GM23338 (cell line): ENCODE data around the gene ZNF76. TPM values are rescaled to one million over a fixed set of nuclear protein-coding genes. Genes with fewer than 3 reads are reported as not detected.

Experiments
- ATAC-seq: fragments of 200-7000 bp; cut with Tn5 transposase; 3 replicates; pipeline ENCODE4 v1.9.1; 2020
- DNase-seq: peaks from one replicate; pipeline ENCODE4 v3.0.0-alpha.2; 2015; ENCODE audit warnings: low spot score
- H2AFZ ChIP-seq: fragments of 200-600 bp; sonication (generic); 2 replicates; pipeline ENCODE4 v1.8.0; 2016; ENCODE audit warnings: antibody characterized with exemption, mild to moderate bottlenecking, moderate library complexity
- H3F3A ChIP-seq: fragments of 200-600 bp; sonication (generic); replicated peaks from 2 replicates; pipeline ENCODE4 v1.8.0; 2017; ENCODE audit warnings: antibody characterized with exemption, mixed run types, low read depth
- H3K27ac ChIP-seq: fragments of 200-600 bp; sonication (generic); 2 replicates; pipeline ENCODE4 v1.6.1; 2016; ENCODE audit warnings: low read depth
- H3K27me3 ChIP-seq: fragments of 200-600 bp; sonication (generic); 2 replicates; pipeline ENCODE4 v1.8.0; 2016; ENCODE audit warnings: mild to moderate bottlenecking, mixed run types, moderate library complexity; ENCODE audit not compliant: insufficient read depth
- H3K36me3 ChIP-seq: fragments of 200-600 bp; sonication (generic); 2 replicates; pipeline ENCODE4 v1.8.0; 2016; ENCODE audit warnings: mild to moderate bottlenecking; ENCODE audit not compliant: insufficient read depth
- H3K4me1 ChIP-seq: fragments of 200-600 bp; sonication (generic); 2 replicates; pipeline ENCODE4 v1.8.0; 2016; ENCODE audit warnings: mild to moderate bottlenecking, moderate library complexity; ENCODE audit not compliant: insufficient read depth
- H3K4me2 ChIP-seq: fragments of 200-600 bp; sonication (generic); 2 replicates; pipeline ENCODE4 v1.7.1; 2017; ENCODE audit warnings: mixed run types
- H3K4me3 ChIP-seq: fragments of 200-600 bp; sonication (generic); 2 replicates; pipeline ENCODE4 v1.6.1; 2016; ENCODE audit warnings: mixed run types
- H3K79me2 ChIP-seq: fragments of 200-600 bp; sonication (generic); replicated peaks from 2 replicates; pipeline ENCODE4 v1.8.0; 2017; ENCODE audit warnings: mild to moderate bottlenecking; ENCODE audit not compliant: insufficient read depth
- H3K9me2 ChIP-seq: fragments of 200-600 bp; sonication (generic); 2 replicates; pipeline ENCODE4 v1.8.0; 2017; ENCODE audit not compliant: insufficient read depth
- H4K20me1 ChIP-seq: fragments of 200-600 bp; sonication (generic); replicated peaks from 2 replicates; pipeline ENCODE4 v1.8.0; 2017; ENCODE audit warnings: mild to moderate bottlenecking; ENCODE audit not compliant: insufficient read depth
- H3K27ac Mint-ChIP-seq: 2 replicates; pipeline ENCODE4 v1.8.0; 2020; ENCODE audit warnings: inconsistent platforms, mild to moderate bottlenecking, moderate library complexity, mixed read lengths
- H3K27me3 Mint-ChIP-seq: 3 replicates; pipeline ENCODE4 v1.8.0; 2022; ENCODE audit warnings: low read depth, mild to moderate bottlenecking, moderate library complexity, mixed read lengths, inconsistent platforms; ENCODE audit not compliant: insufficient read depth, poor library complexity
- H3K36me3 Mint-ChIP-seq: 3 replicates; pipeline ENCODE4 v1.8.0; 2021; ENCODE audit warnings: low read depth, mild to moderate bottlenecking, inconsistent platforms, moderate library complexity, mixed read lengths
- H3K4me1 Mint-ChIP-seq: 3 replicates; pipeline ENCODE4 v1.8.0; 2020; ENCODE audit warnings: mild to moderate bottlenecking, inconsistent platforms, mixed read lengths
- H3K4me3 Mint-ChIP-seq: 3 replicates; pipeline ENCODE4 v1.8.0; 2021; ENCODE audit warnings: moderate library complexity, mild to moderate bottlenecking, inconsistent platforms, mixed read lengths
- H3K9me3 Mint-ChIP-seq: 3 replicates; pipeline ENCODE4 v1.8.0; 2020; ENCODE audit warnings: moderate library complexity, mild to moderate bottlenecking, inconsistent platforms, mixed read lengths
- EZH2 ChIP-seq: fragments of 200-600 bp; sonication (generic); IDR thresholded peaks from one replicate; pipeline ENCODE4 v1.8.0; 2017; ENCODE audit warnings: antibody characterized with exemption, mild to moderate bottlenecking, low read depth; ENCODE audit not compliant: unreplicated experiment
- EZH2phosphoT487 ChIP-seq: fragments of 200-600 bp; sonication (generic); IDR thresholded peaks from one replicate; pipeline ENCODE4 v1.8.1; 2018; ENCODE audit warnings: antibody characterized with exemption; ENCODE audit not compliant: unreplicated experiment
- JUNB ChIP-seq: IDR thresholded peaks from one replicate; pipeline ENCODE4 v1.6.1; 2016; ENCODE audit warnings: antibody characterized with exemption; ENCODE audit not compliant: unreplicated experiment
- NANOG ChIP-seq: IDR thresholded peaks from 2 replicates; pipeline ENCODE4 v1.6.1; 2016; ENCODE audit warnings: antibody characterized with exemption, borderline replicate concordance
- POLR2AphosphoS5 ChIP-seq: IDR thresholded peaks from 2 replicates; pipeline ENCODE4 v1.6.1; 2016; ENCODE audit warnings: antibody characterized with exemption, low read depth
- STAT1 ChIP-seq: IDR thresholded peaks from one replicate; pipeline ENCODE4 v1.6.1; 2016; ENCODE audit warnings: antibody characterized with exemption; ENCODE audit not compliant: unreplicated experiment
- ZNF114 ChIP-seq: fragments of 250-450 bp; sonication (Bioruptor Pico); IDR thresholded peaks from 2 replicates; pipeline ENCODE4 v1.5.0; 2020; ENCODE audit warnings: mild to moderate bottlenecking, moderate library complexity
- ZNF331 ChIP-seq: fragments of 250-450 bp; sonication (Bioruptor Pico); IDR thresholded peaks from 2 replicates; pipeline ENCODE4 v1.5.0; 2020; ENCODE audit warnings: low read depth, mild to moderate bottlenecking, moderate library complexity
- polyA plus RNA-seq: library from polyadenylated mRNA; unstranded; fragments of >200 nt; fragmentation: Nextera tagmentation; extraction: Ambion mirVana; gene quantifications from 2 replicates; pipeline ENCODE4 v1.2.1, GENCODE V29; 2016
- total RNA-seq: library from RNA; depleted of rRNA; stranded (reverse); fragments of >200 nt; shearing (Covaris generic); gene quantifications from 2 replicates; pipeline ENCODE4 v1.2.3, GENCODE V29; 2014
- TF ChIP-seq, protein P1 (sequence below): fragments of 250-450 bp; sonication (Bioruptor Pico); IDR thresholded peaks from 2 replicates; pipeline ENCODE4 v1.5.0; 2020; ENCODE audit warnings: mild to moderate bottlenecking, moderate library complexity
- TF ChIP-seq, protein P2 (sequence below): IDR thresholded peaks from 2 replicates; pipeline ENCODE4 v1.6.1; 2016; ENCODE audit warnings: antibody characterized with exemption

Gene ZNF76
- total and polyA plus RNA-seq, 2 experiments from 2014 or later: 12.5 to 18.8 TPM

DNA sequence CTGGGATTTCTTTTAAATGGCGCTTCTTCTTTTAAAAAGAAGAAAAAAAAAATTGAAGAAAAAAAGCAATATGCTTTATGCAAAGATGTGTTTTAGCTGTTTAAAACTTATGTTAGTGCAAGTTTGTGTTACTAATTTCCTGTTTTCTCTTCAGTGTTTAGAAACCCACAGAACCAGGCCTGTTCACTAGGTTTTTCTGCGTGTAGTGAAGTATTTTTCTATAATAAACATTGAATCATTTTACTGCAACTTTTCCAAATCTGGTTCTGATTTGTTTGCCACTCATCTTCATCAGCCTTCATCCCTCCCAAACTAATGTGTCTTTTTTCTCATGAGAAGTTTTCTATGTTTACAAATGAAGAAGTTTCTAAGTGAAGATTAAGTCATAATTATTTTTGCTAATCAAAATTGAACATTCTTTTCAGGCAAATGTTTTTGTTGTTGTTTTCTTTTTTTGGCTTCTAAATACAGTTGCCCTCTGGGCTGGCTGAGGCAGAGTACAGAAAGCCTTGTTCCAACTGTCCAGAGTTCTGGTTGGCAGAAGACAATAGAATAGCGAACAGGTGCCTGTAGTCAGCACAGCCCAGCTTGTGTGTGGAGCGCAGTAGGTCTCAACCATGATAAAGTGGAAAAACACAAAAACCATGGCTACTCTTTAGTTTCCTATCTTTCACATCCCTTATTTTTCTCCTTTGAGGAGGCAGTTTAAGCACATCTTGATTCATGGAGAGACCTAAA is 14.5 kb downstream of the ZNF76 start:
- Histone ChIP-seq H3K27me3 (no peaks in the 10 kb centered on the region), H3K27ac (no peak overlapping the region)
- DNase-seq: no peak

DNA sequence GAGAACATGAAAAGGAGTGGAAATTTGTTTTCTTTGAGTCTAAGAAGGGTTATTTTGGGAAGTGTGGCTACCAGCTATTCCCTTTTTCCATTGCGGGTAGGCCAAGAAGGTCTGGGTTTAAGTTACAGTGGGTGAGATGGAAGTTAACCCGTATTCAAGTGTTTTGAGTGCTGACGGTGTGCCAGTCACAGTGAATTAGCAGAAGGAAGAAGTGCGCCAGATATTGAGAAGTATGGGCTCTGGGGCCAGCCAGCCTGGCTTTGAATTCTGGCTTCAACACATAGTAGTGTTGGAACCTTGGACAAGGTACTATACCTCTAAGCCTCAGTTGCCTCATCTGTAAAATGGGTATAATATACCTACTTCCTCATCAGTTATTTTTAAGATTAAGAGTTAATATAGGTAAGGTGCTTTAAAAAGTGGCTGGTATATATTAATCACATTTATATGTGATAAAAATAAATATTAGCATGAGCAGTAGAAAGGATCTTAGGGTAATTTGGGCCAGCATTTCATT is 16.3 kb downstream of the ZNF76 start:
- Mint-ChIP-seq H3K4me1 (no peaks in the 10 kb centered on the region), H3K27ac (no peak overlapping the region), H3K27me3 (peaks cover 4% of the 10 kb centered on the region), H3K9me3 (no peaks in the 10 kb centered on the region), H3K4me3 (no peak overlapping the region), H3K36me3 (no peaks in the 10 kb centered on the region)
- H3F3A ChIP-seq: no peaks in the 10 kb centered on the region
- no peaks in the 10 kb centered on the region for H3K27me3 ChIP-seq
- H2AFZ ChIP-seq: no peak overlapping the region
- ATAC-seq (no peak), DNase-seq (no peak)
- no peak overlapping the region for H3K27ac ChIP-seq
- no peaks in the 10 kb centered on the region for H3K4me1 ChIP-seq
- no peaks in the 10 kb centered on the region for H3K36me3 ChIP-seq
- no peaks in the 10 kb centered on the region for H3K9me2 ChIP-seq
- no peak overlapping the region for H3K4me2 ChIP-seq
- H3K4me3 ChIP-seq: no peak overlapping the region
- H4K20me1 ChIP-seq: peaks cover 6% of the 10 kb centered on the region
- H3K79me2 ChIP-seq: no peaks in the 10 kb centered on the region
- TF ChIP-seq JUNB (no peak), EZH2 (no peak), NANOG (no peak), EZH2phosphoT487 (no peak), ZNF114 (CRISPR knock-in tag) (no peak), POLR2AphosphoS5 (no peak), STAT1 (no peak), ZNF331 (CRISPR knock-in tag) (no peak)
- TF ChIP-seq, protein P1, sequence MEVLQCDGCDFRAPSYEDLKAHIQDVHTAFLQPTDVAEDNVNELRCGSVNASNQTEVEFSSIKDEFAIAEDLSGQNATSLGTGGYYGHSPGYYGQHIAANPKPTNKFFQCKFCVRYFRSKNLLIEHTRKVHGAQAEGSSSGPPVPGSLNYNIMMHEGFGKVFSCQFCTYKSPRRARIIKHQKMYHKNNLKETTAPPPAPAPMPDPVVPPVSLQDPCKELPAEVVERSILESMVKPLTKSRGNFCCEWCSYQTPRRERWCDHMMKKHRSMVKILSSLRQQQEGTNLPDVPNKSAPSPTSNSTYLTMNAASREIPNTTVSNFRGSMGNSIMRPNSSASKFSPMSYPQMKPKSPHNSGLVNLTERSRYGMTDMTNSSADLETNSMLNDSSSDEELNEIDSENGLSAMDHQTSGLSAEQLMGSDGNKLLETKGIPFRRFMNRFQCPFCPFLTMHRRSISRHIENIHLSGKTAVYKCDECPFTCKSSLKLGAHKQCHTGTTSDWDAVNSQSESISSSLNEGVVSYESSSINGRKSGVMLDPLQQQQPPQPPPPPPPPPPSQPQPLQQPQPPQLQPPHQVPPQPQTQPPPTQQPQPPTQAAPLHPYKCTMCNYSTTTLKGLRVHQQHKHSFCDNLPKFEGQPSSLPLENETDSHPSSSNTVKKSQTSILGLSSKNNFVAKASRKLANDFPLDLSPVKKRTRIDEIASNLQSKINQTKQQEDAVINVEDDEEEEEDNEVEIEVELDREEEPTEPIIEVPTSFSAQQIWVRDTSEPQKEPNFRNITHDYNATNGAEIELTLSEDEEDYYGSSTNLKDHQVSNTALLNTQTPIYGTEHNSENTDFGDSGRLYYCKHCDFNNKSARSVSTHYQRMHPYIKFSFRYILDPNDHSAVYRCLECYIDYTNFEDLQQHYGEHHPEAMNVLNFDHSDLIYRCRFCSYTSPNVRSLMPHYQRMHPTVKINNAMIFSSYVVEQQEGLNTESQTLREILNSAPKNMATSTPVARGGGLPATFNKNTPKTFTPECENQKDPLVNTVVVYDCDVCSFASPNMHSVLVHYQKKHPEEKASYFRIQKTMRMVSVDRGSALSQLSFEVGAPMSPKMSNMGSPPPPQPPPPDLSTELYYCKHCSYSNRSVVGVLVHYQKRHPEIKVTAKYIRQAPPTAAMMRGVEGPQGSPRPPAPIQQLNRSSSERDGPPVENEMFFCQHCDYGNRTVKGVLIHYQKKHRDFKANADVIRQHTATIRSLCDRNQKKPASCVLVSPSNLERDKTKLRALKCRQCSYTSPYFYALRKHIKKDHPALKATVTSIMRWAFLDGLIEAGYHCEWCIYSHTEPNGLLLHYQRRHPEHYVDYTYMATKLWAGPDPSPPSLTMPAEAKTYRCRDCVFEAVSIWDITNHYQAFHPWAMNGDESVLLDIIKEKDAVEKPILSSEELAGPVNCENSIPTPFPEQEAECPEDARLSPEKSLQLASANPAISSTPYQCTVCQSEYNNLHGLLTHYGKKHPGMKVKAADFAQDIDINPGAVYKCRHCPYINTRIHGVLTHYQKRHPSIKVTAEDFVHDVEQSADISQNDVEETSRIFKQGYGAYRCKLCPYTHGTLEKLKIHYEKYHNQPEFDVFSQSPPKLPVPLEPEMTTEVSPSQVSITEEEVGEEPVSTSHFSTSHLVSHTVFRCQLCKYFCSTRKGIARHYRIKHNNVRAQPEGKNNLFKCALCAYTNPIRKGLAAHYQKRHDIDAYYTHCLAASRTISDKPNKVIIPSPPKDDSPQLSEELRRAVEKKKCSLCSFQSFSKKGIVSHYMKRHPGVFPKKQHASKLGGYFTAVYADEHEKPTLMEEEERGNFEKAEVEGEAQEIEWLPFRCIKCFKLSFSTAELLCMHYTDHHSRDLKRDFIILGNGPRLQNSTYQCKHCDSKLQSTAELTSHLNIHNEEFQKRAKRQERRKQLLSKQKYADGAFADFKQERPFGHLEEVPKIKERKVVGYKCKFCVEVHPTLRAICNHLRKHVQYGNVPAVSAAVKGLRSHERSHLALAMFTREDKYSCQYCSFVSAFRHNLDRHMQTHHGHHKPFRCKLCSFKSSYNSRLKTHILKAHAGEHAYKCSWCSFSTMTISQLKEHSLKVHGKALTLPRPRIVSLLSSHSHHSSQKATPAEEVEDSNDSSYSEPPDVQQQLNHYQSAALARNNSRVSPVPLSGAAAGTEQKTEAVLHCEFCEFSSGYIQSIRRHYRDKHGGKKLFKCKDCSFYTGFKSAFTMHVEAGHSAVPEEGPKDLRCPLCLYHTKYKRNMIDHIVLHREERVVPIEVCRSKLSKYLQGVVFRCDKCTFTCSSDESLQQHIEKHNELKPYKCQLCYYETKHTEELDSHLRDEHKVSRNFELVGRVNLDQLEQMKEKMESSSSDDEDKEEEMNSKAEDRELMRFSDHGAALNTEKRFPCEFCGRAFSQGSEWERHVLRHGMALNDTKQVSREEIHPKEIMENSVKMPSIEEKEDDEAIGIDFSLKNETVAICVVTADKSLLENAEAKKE (CRISPR knock-in tag): no peak
- TF ChIP-seq, protein P2, sequence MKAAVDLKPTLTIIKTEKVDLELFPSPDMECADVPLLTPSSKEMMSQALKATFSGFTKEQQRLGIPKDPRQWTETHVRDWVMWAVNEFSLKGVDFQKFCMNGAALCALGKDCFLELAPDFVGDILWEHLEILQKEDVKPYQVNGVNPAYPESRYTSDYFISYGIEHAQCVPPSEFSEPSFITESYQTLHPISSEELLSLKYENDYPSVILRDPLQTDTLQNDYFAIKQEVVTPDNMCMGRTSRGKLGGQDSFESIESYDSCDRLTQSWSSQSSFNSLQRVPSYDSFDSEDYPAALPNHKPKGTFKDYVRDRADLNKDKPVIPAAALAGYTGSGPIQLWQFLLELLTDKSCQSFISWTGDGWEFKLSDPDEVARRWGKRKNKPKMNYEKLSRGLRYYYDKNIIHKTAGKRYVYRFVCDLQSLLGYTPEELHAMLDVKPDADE: no peak

More for the DNA sequence above, 14.5 kb downstream of the ZNF76 start:
- TF ChIP-seq POLR2AphosphoS5 (no peak), NANOG (no peak)
- TF ChIP-seq, protein P2: no peak
- Histone ChIP-seq H4K20me1 (peaks cover 16% of the 10 kb centered on the region), H3F3A (no peaks in the 10 kb centered on the region), H3K36me3 (no peaks in the 10 kb centered on the region), H3K4me2 (no peak overlapping the region), H3K4me3 (no peak overlapping the region), H3K4me1 (no peaks in the 10 kb centered on the region), H3K9me2 (no peaks in the 10 kb centered on the region), H2AFZ (no peak overlapping the region), H3K79me2 (no peaks in the 10 kb centered on the region)
- Mint-ChIP-seq H3K9me3 (no peaks in the 10 kb centered on the region), H3K4me1 (no peaks in the 10 kb centered on the region), H3K4me3 (no peak overlapping the region), H3K36me3 (no peaks in the 10 kb centered on the region), H3K27me3 (peaks cover 9% of the 10 kb centered on the region), H3K27ac (no peak overlapping the region)
- no peak for ATAC-seq
